ENCODE results near the gene VEGFA. TPM values are rescaled to one million over a fixed set of nuclear protein-coding genes. Genes with fewer than 3 reads are reported as not detected.

Gene VEGFA
- polyA plus RNA-seq, 3 donors = 19.0 to 454 (median 32.0) TPM

- 96% methylated on average over 5 of the region's 9 CpGs for WGBS (ENCODE audit: insufficient coverage)
- H3K9ac ChIP-seq (ENCODE audit: insufficient read depth, low read length, poor library complexity, severe bottlenecking) = no peak overlapping the region
- H3K79me2 ChIP-seq (ENCODE audit: insufficient read depth, low read length) = no peaks in the 10 kb centered on the region
- no peak overlapping the region for H2AFZ ChIP-seq (ENCODE audit: insufficient read depth, low read depth, low read length, poor library complexity, severe bottlenecking)
- H3K9me3 ChIP-seq (replicated peaks in 1 of 2; ENCODE audit: control insufficient read depth in 1 of 2, insufficient read depth in 1 of 2, low read length in 2 of 2) = no peaks in the 10 kb centered on the region
- H3K27me3 ChIP-seq (ENCODE audit: control insufficient read depth in 2 of 2, insufficient read depth in 2 of 2, low read length in 2 of 2) = no peaks in the 10 kb centered on the region
- no peak for DNase-seq
- H3K27ac ChIP-seq (ENCODE audit: low read depth in 1 of 2, low read length in 2 of 2) = no peak overlapping the region
- no peak overlapping the region for H3K4me3 ChIP-seq (replicated peaks in 1 of 3; ENCODE audit: low read depth in 2 of 3, low read length in 3 of 3)
- TF ChIP-seq CTCF (IDR thresholded peaks at IDR 0.05) = no peak
- peak overlapping the region in 3 of 7 donors; percentile 5 to 52 (median 21) for H3K27ac Mint-ChIP-seq
- H3K36me3 Mint-ChIP-seq = peaks cover 0 to 2% of the 10 kb centered on the region in 2 donors
- peaks cover 0 to 9% (median 1%) of the 10 kb centered on the region in 3 donors for H3K27me3 Mint-ChIP-seq (ENCODE audit: low read depth in 3 of 3)
- H3K4me2 ChIP-seq (replicated peaks; ENCODE audit: extremely low read depth, low read length, poor library complexity, severe bottlenecking) = no peak overlapping the region
- intact Hi-C loops (cut with micrococcal nuclease) = loop anchor here in 1 of 2 donors (5.0 kb wide), 1 partner anchor 34 kb away; the partner anchor contains the start of gene VEGFA
- no peaks in the 10 kb centered on the region for H4K20me1 ChIP-seq (ENCODE audit: insufficient read depth, low read length)
- H3K4me1 ChIP-seq (ENCODE audit: control insufficient read depth in 1 of 2, insufficient read depth in 2 of 2, low read length in 2 of 2) = peaks cover 42 to 44% of the 10 kb centered on the region in 2 donors
- no peaks in the 10 kb centered on the region for H3K36me3 ChIP-seq (replicated peaks in 1 of 2; ENCODE audit: control insufficient read depth in 1 of 2, insufficient read depth in 2 of 2, low read length in 2 of 2)
- H3K9me3 Mint-ChIP-seq = peaks cover 0 to 2% (median 0%) of the 10 kb centered on the region in 7 donors
- H3K4me3 Mint-ChIP-seq = no peak overlapping the region
- peaks cover 44% of the 10 kb centered on the region for H3K4me1 Mint-ChIP-seq
These were observed 36.2 kb downstream of the VEGFA start for GRCh38 chr6:43806043-43806757.

GRCh38 chr6:43806758-43807227 lies 36.8 kb downstream of the VEGFA start:
- H3K9me3 Mint-ChIP-seq = peaks cover 0 to 2% (median 0%) of the 10 kb centered on the region in 7 donors
- Histone ChIP-seq H3K4me1 (ENCODE audit: control insufficient read depth in 1 of 2, insufficient read depth in 2 of 2, low read length in 2 of 2) (peaks cover 36 to 38% of the 10 kb centered on the region in 2 donors), H3K79me2 (ENCODE audit: insufficient read depth, low read length) (no peaks in the 10 kb centered on the region), H3K4me2 (replicated peaks; ENCODE audit: extremely low read depth, low read length, poor library complexity, severe bottlenecking) (no peak overlapping the region), H4K20me1 (ENCODE audit: insufficient read depth, low read length) (no peaks in the 10 kb centered on the region), H3K4me3 (replicated peaks in 1 of 3; ENCODE audit: low read depth in 2 of 3, low read length in 3 of 3) (no peak overlapping the region), H3K36me3 (replicated peaks in 1 of 2; ENCODE audit: control insufficient read depth in 1 of 2, insufficient read depth in 2 of 2, low read length in 2 of 2) (no peaks in the 10 kb centered on the region), H3K9me3 (replicated peaks in 1 of 2; ENCODE audit: control insufficient read depth in 1 of 2, insufficient read depth in 1 of 2, low read length in 2 of 2) (no peaks in the 10 kb centered on the region), H3K27ac (ENCODE audit: low read depth in 1 of 2, low read length in 2 of 2) (no peak overlapping the region), H2AFZ (ENCODE audit: insufficient read depth, low read depth, low read length, poor library complexity, severe bottlenecking) (no peak overlapping the region), H3K9ac (ENCODE audit: insufficient read depth, low read length, poor library complexity, severe bottlenecking) (no peak overlapping the region), H3K27me3 (ENCODE audit: control insufficient read depth in 2 of 2, insufficient read depth in 2 of 2, low read length in 2 of 2) (no peaks in the 10 kb centered on the region)
- H3K4me1 Mint-ChIP-seq = peaks cover 38% of the 10 kb centered on the region
- no CpG with 5 or more reads among the region's 5 CpGs for WGBS (ENCODE audit: insufficient coverage)
- intact Hi-C loops (cut with micrococcal nuclease) = loop anchor here in 1 of 2 donors (5.0 kb wide), 1 partner anchor 34 kb away; the partner anchor contains the start of gene VEGFA
- peaks cover 0 to 2% of the 10 kb centered on the region in 2 donors for H3K36me3 Mint-ChIP-seq
- H3K4me3 Mint-ChIP-seq = no peak overlapping the region
- no peak for TF ChIP-seq CTCF (IDR thresholded peaks at IDR 0.05)
- peak overlapping the region in 3 of 7 donors; percentile 5 to 52 (median 21) for H3K27ac Mint-ChIP-seq
- H3K27me3 Mint-ChIP-seq (ENCODE audit: low read depth in 3 of 3) = peaks cover 0 to 7% (median 1%) of the 10 kb centered on the region in 3 donors
- no peak for DNase-seq

Measured in CD14-positive monocyte (primary cell).